HCT116 (cell line): ENCODE results near the gene HEATR5A. TPM values are rescaled to one million over a fixed set of nuclear protein-coding genes. Genes with fewer than 3 reads are reported as not detected.

Experiments
- ATAC-seq: fragments of 200-7000 bp; cut with Tn5 transposase; 2 replicates; pipeline ENCODE4 v1.9.1; 2020; ENCODE audit warnings: mild to moderate bottlenecking, moderate library complexity
- BruUV-seq: library from RNA; stranded (reverse); fragments of 400-500 nt; replicated peaks from 2 replicates; lab custom pipeline; 2021; lab: Mats Ljungman, UMichigan
- CTCF ChIA-PET: fragments of 300-600 bp; sonication (Branson Sonifier 250); formaldehyde crosslinking; loops from one replicate; lab custom pipeline; 2021; ENCODE audit warnings: antibody characterized with exemption; lab: Charles Lee
- POLR2A ChIA-PET: fragments of 300-600, 350-600 bp; sonication (Branson Sonifier 250); formaldehyde crosslinking; loops from one replicate; lab custom pipeline; 2021; ENCODE audit warnings: antibody characterized with exemption; lab: Charles Lee
- RAD21 ChIA-PET, 2 experiments: fragments of 300-600 bp; sonication (Branson Sonifier 250); formaldehyde crosslinking; loops; one replicate each; lab custom pipeline; 2023; ENCODE audit warnings: low total read pairs in 2 of 2; ENCODE audit not compliant: uncharacterized antibody in 2 of 2, unreplicated experiment in 2 of 2, low non-redundant PET in 1 of 2; lab: Charles Lee
- DNase-seq: peaks from one replicate; pipeline ENCODE4 v3.0.0-alpha.2; 2010; ENCODE audit warnings: low read depth, low spot score
- H2AFZ ChIP-seq: fragments of 200-600 bp; shearing (Covaris generic), sonication (generic); 2 replicates; pipeline ENCODE4 v1.6.1; 2017; ENCODE audit warnings: low read depth, mixed run types, mixed read lengths, antibody characterized with exemption, low read length; ENCODE audit not compliant: poor library complexity, severe bottlenecking
- H3K27ac ChIP-seq: 2 replicates; pipeline ENCODE4 v1.5.1; 2012; ENCODE audit warnings: low read depth, low read length
- H3K27me3 ChIP-seq: fragments of 200-600 bp; sonication (generic); 2 replicates; pipeline ENCODE4 v1.6.1; 2016; ENCODE audit warnings: mixed run types, low read length, mixed read lengths; ENCODE audit not compliant: insufficient read depth
- H3K36me3 ChIP-seq, 2 experiments: fragments of 200-500 bp in 1 of 2; fragments of 200-600 bp in 1 of 2; sonication (Bioruptor generic) in 1 of 2; sonication (generic) in 1 of 2; 2 replicates each; pipeline versions ENCODE4 v1.5.1 to v1.6.1; 2014 to 2016; ENCODE audit warnings: low read length in 2 of 2, inconsistent platforms in 1 of 2, mixed read lengths in 1 of 2, mixed run types in 1 of 2; ENCODE audit not compliant: insufficient read depth in 2 of 2, control insufficient read depth in 1 of 2
- H3K4me1 ChIP-seq, 2 experiments: fragments of 200-600 bp in 1 of 2; sonication (generic) in 1 of 2; 2 replicates each; pipeline versions ENCODE4 v1.5.1 to v1.6.1; 2012 to 2017; ENCODE audit warnings: low read length in 2 of 2, inconsistent platforms in 1 of 2, mild to moderate bottlenecking in 1 of 2, mixed read lengths in 1 of 2, mixed run types in 1 of 2, moderate library complexity in 1 of 2; ENCODE audit not compliant: insufficient read depth in 2 of 2, control insufficient read depth in 1 of 2
- H3K4me2 ChIP-seq: fragments of 200-600 bp; sonication (generic); 2 replicates; pipeline ENCODE4 v1.6.1; 2017; ENCODE audit warnings: mixed run types, low read length, mixed read lengths
- H3K4me3 ChIP-seq, 2 experiments: fragments of 200-600 bp in 1 of 2; sonication (generic) in 1 of 2; replicated peaks in 1 of 2; 2 replicates each; pipeline ENCODE4 v1.5.1; 2011 to 2016; ENCODE audit warnings: low read length in 2 of 2, control low read depth in 1 of 2, low read depth in 1 of 2, mild to moderate bottlenecking in 1 of 2, mixed read lengths in 1 of 2, mixed run types in 1 of 2
- H3K79me2 ChIP-seq: fragments of 200-600 bp; sonication (generic); 2 replicates; pipeline ENCODE4 v1.6.1; 2017; ENCODE audit warnings: mild to moderate bottlenecking, mixed run types, low read length, moderate library complexity, mixed read lengths; ENCODE audit not compliant: insufficient read depth
- H3K9ac ChIP-seq: fragments of 200-600 bp; sonication (generic); 2 replicates; pipeline ENCODE4 v1.6.1; 2016; ENCODE audit warnings: low read length, mixed read lengths
- H3K9me2 ChIP-seq: fragments of 200-600 bp; sonication (generic), shearing (Covaris generic); 2 replicates; pipeline ENCODE4 v1.6.1; 2017; ENCODE audit warnings: mixed run types, mild to moderate bottlenecking, moderate library complexity; ENCODE audit not compliant: insufficient read depth
- H3K9me3 ChIP-seq, 2 experiments: fragments of 200-500 bp in 1 of 2; fragments of 200-600 bp in 1 of 2; sonication (Bioruptor generic) in 1 of 2; sonication (generic) in 1 of 2; 2 replicates each; pipeline ENCODE4 v1.6.1; 2014 to 2017; ENCODE audit warnings: low read length in 2 of 2, mixed read lengths in 2 of 2, inconsistent platforms in 1 of 2, low read depth in 1 of 2, mild to moderate bottlenecking in 1 of 2, mixed run types in 1 of 2, moderate library complexity in 1 of 2; ENCODE audit not compliant: control insufficient read depth in 1 of 2, insufficient read depth in 1 of 2
- H4K20me1 ChIP-seq: fragments of 200-600 bp; sonication (generic), shearing (Covaris generic); 2 replicates; pipeline ENCODE4 v1.6.1; 2017; ENCODE audit warnings: mixed run types, mild to moderate bottlenecking, moderate library complexity; ENCODE audit not compliant: insufficient read depth
- ATF3 ChIP-seq: IDR thresholded peaks from 2 replicates; pipeline ENCODE4 v1.6.1; 2012
- CBX3 ChIP-seq: IDR thresholded peaks from 2 replicates; pipeline ENCODE4 v1.6.1; 2012; ENCODE audit warnings: low read depth
- CTCF ChIP-seq, 3 experiments: fragments of 200-600 bp in 1 of 3; sonication (generic) in 1 of 3; IDR thresholded peaks in 2 of 3; conservative IDR thresholded peaks in 1 of 3; 2 replicates each; pipeline ENCODE4 v1.5.1; 2012 to 2017; ENCODE audit warnings: low read depth in 2 of 3, low read length in 2 of 3, antibody characterized with exemption in 1 of 3, borderline replicate concordance in 1 of 3, control low read depth in 1 of 3, mild to moderate bottlenecking in 1 of 3, mixed read lengths in 1 of 3, mixed run types in 1 of 3, moderate library complexity in 1 of 3; ENCODE audit not compliant: insufficient read depth in 1 of 3
- EGR1 ChIP-seq: IDR thresholded peaks from 2 replicates; pipeline ENCODE4 v1.6.1; 2012; ENCODE audit warnings: low read depth
- EZH2phosphoT487 ChIP-seq: fragments of 200-600 bp; IDR thresholded peaks from 2 replicates; pipeline ENCODE4 v1.6.1; 2018; ENCODE audit warnings: antibody characterized with exemption, borderline replicate concordance
- FOSL1 ChIP-seq: IDR thresholded peaks from 2 replicates; pipeline ENCODE4 v1.6.1; 2012; ENCODE audit warnings: low read depth
- JUND ChIP-seq: IDR thresholded peaks from 2 replicates; pipeline ENCODE4 v1.6.1; 2012
- MAX ChIP-seq: IDR thresholded peaks from 2 replicates; pipeline ENCODE4 v1.6.1; 2012
- POLR2A ChIP-seq: IDR thresholded peaks from 2 replicates; pipeline ENCODE4 v1.7.0; 2011; ENCODE audit warnings: borderline replicate concordance; ENCODE audit not compliant: insufficient read depth, insufficient read length; ENCODE audit errors: extremely low read depth
- RAD21 ChIP-seq: IDR thresholded peaks from 2 replicates; pipeline ENCODE4 v1.6.1; 2012; ENCODE audit warnings: low read depth, mild to moderate bottlenecking
- SP1 ChIP-seq: IDR thresholded peaks from 2 replicates; pipeline ENCODE4 v1.6.1; 2012; ENCODE audit warnings: low read depth
- SRF ChIP-seq: IDR thresholded peaks from 2 replicates; pipeline ENCODE4 v1.6.1; 2012; ENCODE audit warnings: low read depth
- TCF7L2 ChIP-seq: IDR thresholded peaks from 2 replicates; pipeline ENCODE4 v1.7.0; 2011; ENCODE audit warnings: borderline replicate concordance, inconsistent platforms; ENCODE audit not compliant: insufficient read depth, insufficient read length; ENCODE audit errors: extremely low read depth
- YY1 ChIP-seq: IDR thresholded peaks from 2 replicates; pipeline ENCODE4 v1.6.1; 2011; ENCODE audit warnings: low read length, low read depth, moderate library complexity, mild to moderate bottlenecking; ENCODE audit not compliant: insufficient replicate concordance; ENCODE audit errors: extremely low read depth
- intact Hi-C: fragments of 100-400 bp; cut with micrococcal nuclease; formaldehyde crosslinking; loops from 2 replicates; pipeline ENCODE4 v1.10.0; 2022
- total RNA-seq: library from RNA; stranded (reverse); gene quantifications from one replicate; pipeline ENCODE4 v1.2.1, GENCODE V29; 2021; ENCODE audit not compliant: unreplicated experiment

Gene HEATR5A
- total RNA-seq, 1 experiment from 2014 or later: 20.9 TPM

- TF ChIP-seq ATF3 (no peak), JUND (no peak), CBX3 (no peak), RAD21 (no peak), MAX (no peak), CTCF (IDR thresholded peaks at IDR 0.05 in 2 of 3, conservative IDR thresholded peaks at IDR 0.05 in 1 of 3; ENCODE audit: borderline replicate concordance in 1 of 3, insufficient read depth in 1 of 3, low read depth in 2 of 3, low read length in 2 of 3) (no peak), TCF7L2 (no peak), YY1 (no peak)
These were observed 99.2 kb downstream of the HEATR5A start (continued) for GRCh38 chr14:31320922-31321766.

GRCh38 chr14:31320216-31320615, 100.1 kb downstream of the HEATR5A start:
- H3K27me3 ChIP-seq: no peaks in the 10 kb centered on the region
- BruUV-seq: no TSS peak
- no peak overlapping the region for H3K4me2 ChIP-seq
- CTCF ChIA-PET: no interaction called here
- intact Hi-C loops: no loop called here
- H3K4me1 ChIP-seq: no peaks in the 10 kb centered on the region
- DNase-seq (no peak), ATAC-seq (no peak)
- no peak overlapping the region for H2AFZ ChIP-seq
- no peak overlapping the region for H3K27ac ChIP-seq
- H3K9ac ChIP-seq: no peak overlapping the region
- H4K20me1 ChIP-seq: no peaks in the 10 kb centered on the region
- no peak overlapping the region for H3K4me3 ChIP-seq
- H3K9me3 ChIP-seq: no peaks in the 10 kb centered on the region
- no peaks in the 10 kb centered on the region for H3K36me3 ChIP-seq
- TF ChIP-seq ATF3: no peak
- TF ChIP-seq SRF: no peak
- TF ChIP-seq EGR1: no peak
- TF ChIP-seq RAD21: no peak
- no peak for TF ChIP-seq POLR2A
- TF ChIP-seq MAX: no peak
- no peak for TF ChIP-seq CBX3
- TF ChIP-seq EZH2phosphoT487: no peak
- no peak for TF ChIP-seq FOSL1
- no peak for TF ChIP-seq CTCF (IDR thresholded peaks at IDR 0.05 in 2 of 3, conservative IDR thresholded peaks at IDR 0.05 in 1 of 3; ENCODE audit: borderline replicate concordance in 1 of 3, insufficient read depth in 1 of 3, low read depth in 2 of 3, low read length in 2 of 3)
- TF ChIP-seq SP1: no peak
- TF ChIP-seq, all 23 proteins: peak for 0
- ChIA-PET RAD21 (no interaction called here), POLR2A (no interaction called here)
- Histone ChIP-seq H3K79me2 (no peaks in the 10 kb centered on the region), H3K9me2 (no peaks in the 10 kb centered on the region)
